Neural cell (in vitro differentiated cells): Measurements from ENCODE around the gene CALHM4. TPM values are rescaled to one million over a fixed set of nuclear protein-coding genes. Genes with fewer than 3 reads are reported as not detected.

ENCODE experiments used
- H2AFZ ChIP-seq: fragments of 200-600, 300-800 bp; sonication (generic), shearing (Covaris generic); 2 replicates; pipeline ENCODE4 v1.6.0; 2014; ENCODE audit warnings: low read depth, mild to moderate bottlenecking, antibody characterized with exemption, low read length, moderate library complexity
- H3F3A ChIP-seq: fragments of 200-600 bp; shearing (Covaris generic); 2 replicates; pipeline ENCODE4 v1.6.1; 2016; ENCODE audit warnings: mild to moderate bottlenecking, moderate library complexity, mixed read lengths, antibody characterized with exemption, low read length; ENCODE audit not compliant: insufficient read depth, poor library complexity, severe bottlenecking
- H3K27ac ChIP-seq: fragments of 200-600, 300-800 bp; sonication (generic), shearing (Covaris generic); 2 replicates; pipeline ENCODE4 v1.5.1; 2014; ENCODE audit warnings: mild to moderate bottlenecking, low read length, moderate library complexity
- H3K27me3 ChIP-seq: fragments of 300-800, 200-600 bp; sonication (generic), shearing (Covaris generic); 2 replicates; pipeline ENCODE4 v1.6.0; 2014; ENCODE audit warnings: mild to moderate bottlenecking, low read depth, low read length, moderate library complexity; ENCODE audit not compliant: insufficient read depth
- H3K36me3 ChIP-seq: fragments of 300-800, 200-600 bp; sonication (generic), shearing (Covaris generic); 2 replicates; pipeline ENCODE4 v1.5.1; 2014; ENCODE audit warnings: mild to moderate bottlenecking, antibody characterized with exemption, low read length, moderate library complexity; ENCODE audit not compliant: insufficient read depth
- H3K4me2 ChIP-seq: fragments of 300-800, 200-600 bp; sonication (generic), shearing (Covaris generic); 2 replicates; pipeline ENCODE4 v1.6.0; 2014; ENCODE audit warnings: mild to moderate bottlenecking, low read length
- H3K4me3 ChIP-seq: fragments of 300-800, 200-600 bp; sonication (generic), shearing (Covaris generic); 2 replicates; pipeline ENCODE4 v1.5.1; 2014; ENCODE audit warnings: mild to moderate bottlenecking, low read length, moderate library complexity
- H3K79me2 ChIP-seq: fragments of 200-600 bp; shearing (Covaris generic); replicated peaks from 2 replicates; pipeline ENCODE4 v1.6.0; 2014; ENCODE audit warnings: mild to moderate bottlenecking, low read length, moderate library complexity; ENCODE audit not compliant: insufficient read depth
- H3K9ac ChIP-seq: fragments of 300-800, 200-600 bp; sonication (generic), shearing (Covaris generic); 2 replicates; pipeline ENCODE4 v1.6.1; 2016; ENCODE audit warnings: mild to moderate bottlenecking, low read length, mixed read lengths
- H3K9me2 ChIP-seq: fragments of 200-600 bp; shearing (Covaris generic); 2 replicates; pipeline ENCODE4 v1.6.1; 2016; ENCODE audit warnings: mild to moderate bottlenecking, low read length, mixed read lengths; ENCODE audit not compliant: insufficient read depth
- H3K9me3 ChIP-seq: fragments of 200-600, 300-800 bp; sonication (generic), shearing (Covaris generic); 2 replicates; pipeline ENCODE4 v1.6.1; 2016; ENCODE audit warnings: mild to moderate bottlenecking, mixed run types, low read length, moderate library complexity, mixed read lengths
- H4K20me1 ChIP-seq: fragments of 200-600 bp; shearing (Covaris generic); 2 replicates; pipeline ENCODE4 v1.6.1; 2016; ENCODE audit warnings: mild to moderate bottlenecking, mixed run types; ENCODE audit not compliant: insufficient read depth
- CTCF ChIP-seq: fragments of 450-650 bp; IDR thresholded peaks from 2 replicates; pipeline ENCODE4 v1.5.1; 2014; ENCODE audit warnings: antibody characterized with exemption, mild to moderate bottlenecking, moderate library complexity; ENCODE audit not compliant: poor library complexity, severe bottlenecking
- EP300 ChIP-seq: fragments of 450-650 bp; conservative IDR thresholded peaks from 2 replicates; pipeline ENCODE4 v1.6.1; 2014; ENCODE audit warnings: antibody characterized with exemption, mild to moderate bottlenecking, moderate library complexity; ENCODE audit not compliant: poor library complexity, severe bottlenecking
- EZH2 ChIP-seq: fragments of 200-600, 300-800 bp; shearing (Covaris generic), sonication (generic); IDR thresholded peaks from 2 replicates; pipeline ENCODE4 v1.6.1; 2014; ENCODE audit warnings: antibody characterized with exemption, low read length, borderline replicate concordance, mild to moderate bottlenecking; ENCODE audit not compliant: insufficient read depth, poor library complexity, severe bottlenecking
- MXI1 ChIP-seq: fragments of 450-650 bp; conservative IDR thresholded peaks from 2 replicates; pipeline ENCODE4 v1.6.1; 2014; ENCODE audit warnings: antibody characterized with exemption, mild to moderate bottlenecking; ENCODE audit not compliant: poor library complexity, severe bottlenecking
- POLR2AphosphoS5 ChIP-seq: IDR thresholded peaks from 2 replicates; pipeline ENCODE4 v1.6.1; 2012
- RAD21 ChIP-seq: fragments of 450-650 bp; conservative IDR thresholded peaks from 2 replicates; pipeline ENCODE4 v1.6.1; 2014; ENCODE audit warnings: antibody characterized with exemption, mild to moderate bottlenecking, moderate library complexity
- REST ChIP-seq: IDR thresholded peaks from 2 replicates; pipeline ENCODE4 v1.6.1; 2012; ENCODE audit warnings: borderline replicate concordance
- SMC3 ChIP-seq: fragments of 450-650 bp; conservative IDR thresholded peaks from 2 replicates; pipeline ENCODE4 v1.6.1; 2014; ENCODE audit warnings: antibody characterized with exemption, mild to moderate bottlenecking, moderate library complexity; ENCODE audit not compliant: poor library complexity
- TAF1 ChIP-seq: IDR thresholded peaks from 2 replicates; pipeline ENCODE4 v1.6.1; 2012; ENCODE audit warnings: low read depth
- polyA plus RNA-seq: library from polyadenylated mRNA; depleted of rRNA; stranded (reverse); fragments of >200 nt; gene quantifications from 2 replicates; pipeline ENCODE4 v1.2.3, GENCODE V29; 2014

The CALHM4 gene
- polyA plus RNA-seq, 1 donor from 2014 or later, result not detected

- peak within 1 kb of the TSS; percentile 99 for H2AFZ ChIP-seq
- TF ChIP-seq EP300 (peak; percentile 58), SMC3 (peak; percentile 57), CTCF (no peak), POLR2AphosphoS5 (peak; percentile 94), RAD21 (peak; percentile 21), TAF1 (peak; percentile 42), REST (peak; percentile 10), EZH2 (no peak), MXI1 (peak; percentile 87)
- no peaks in the 10 kb centered on the region for H3K9me2 ChIP-seq
- peak within 1 kb of the TSS; percentile 96 for H3K4me2 ChIP-seq
- H3K9me3 ChIP-seq, result no peaks in the 10 kb centered on the region
- peak within 1 kb of the TSS; percentile 91 for H3K27ac ChIP-seq
- H3K9ac ChIP-seq, result peak within 1 kb of the TSS; percentile 93
- no peaks in the 10 kb centered on the region for H3F3A ChIP-seq
- H3K36me3 ChIP-seq, result no peaks in the 10 kb centered on the region
- H3K27me3 ChIP-seq, result no peaks in the 10 kb centered on the region
- H3K4me3 ChIP-seq, result peak within 1 kb of the TSS; percentile 93
- H3K79me2 ChIP-seq, result peaks cover 35% of the 10 kb centered on the region
- no peaks in the 10 kb centered on the region for H4K20me1 ChIP-seq
Observed at GRCh38 chr6:116570856-116571682, 17.5 kb downstream of the CALHM4 start, which contains the start of gene RWDD1. RWDD1 (plus strand) TSS chr6:116571504; CDS start chr6:116571583, 79 bp downstream.

GRCh38 chr6:116571683-116572000 lies 18.1 kb downstream of the CALHM4 start:
- peak overlapping the region; percentile 93 for H3K9ac ChIP-seq
- H3K9me3 ChIP-seq, result no peaks in the 10 kb centered on the region
- H2AFZ ChIP-seq, result peak overlapping the region; percentile 75
- no peaks in the 10 kb centered on the region for H4K20me1 ChIP-seq
- TF ChIP-seq RAD21 (no peak), EP300 (no peak), POLR2AphosphoS5 (no peak), TAF1 (no peak), SMC3 (no peak), CTCF (no peak), EZH2 (no peak)
- H3K27me3 ChIP-seq, result no peaks in the 10 kb centered on the region
- no peaks in the 10 kb centered on the region for H3F3A ChIP-seq
- H3K4me3 ChIP-seq, result peak overlapping the region; percentile 93
- peaks cover 35% of the 10 kb centered on the region for H3K79me2 ChIP-seq
- peak overlapping the region; percentile 85 for H3K4me2 ChIP-seq
- no peaks in the 10 kb centered on the region for H3K9me2 ChIP-seq
- peak overlapping the region; percentile 91 for H3K27ac ChIP-seq
- H3K36me3 ChIP-seq, result no peaks in the 10 kb centered on the region
